K562 (cell line): ENCODE measurements around the gene CNTD1. TPM values are rescaled to one million over a fixed set of nuclear protein-coding genes. Genes with fewer than 3 reads are reported as not detected.

Source experiments
- ATAC-seq: fragments of 200-7000 bp; cut with Tn5 transposase; 3 replicates; pipeline ENCODE4 v1.9.1; 2020; ENCODE audit warnings: moderate library complexity
- BruUV-seq: library from RNA; stranded (reverse); fragments of 400-500 nt; replicated peaks from 2 replicates; lab custom pipeline; 2021; lab: Mats Ljungman, UMichigan
- CTCF ChIA-PET: fragments of 300-600 bp; formaldehyde crosslinking; extraction: SDS; loops from one replicate; lab custom pipeline; 2021; ENCODE audit warnings: low intra/inter-chr PET ratio; lab: Yijun Ruan, JAX
- POLR2A ChIA-PET: fragments of 300-600, 350-650 bp; sonication (Branson Sonifier 250); formaldehyde crosslinking; extraction: SDS; loops from one replicate; lab custom pipeline; 2021; ENCODE audit warnings: antibody characterized with exemption, inconsistent platforms; lab: Yijun Ruan, JAX
- DNase-seq, 4 experiments: peaks; one replicate each; pipeline versions ENCODE4 v3.0.0 to v3.0.0-alpha.2; 2011 to 2018; ENCODE audit warnings: low spot score in 3 of 4, mixed read lengths in 3 of 4; ENCODE audit errors: extremely low read depth in 1 of 4
- FAIRE-seq: peaks from 2 replicates; lab custom pipeline; 2011; peaks lifted over from hg19 to GRCh38; lab: Jason Lieb, UNC
- H2AFZ ChIP-seq: 2 replicates; pipeline ENCODE4 v1.6.0; 2011; ENCODE audit warnings: low read depth, low read length, control low read depth, inconsistent platforms
- H3K27ac ChIP-seq: fragments of 200-600 bp; 3 replicates; pipeline ENCODE4 v1.8.0; 2011; ENCODE audit warnings: low read depth, mild to moderate bottlenecking, control low read depth, inconsistent platforms, low read length, moderate library complexity, mixed read lengths; ENCODE audit errors: extremely low read depth
- H3K27me3 ChIP-seq, 2 experiments: fragments of 300-600 bp in 1 of 2; 2 replicates in 1 of 2; 3 replicates in 1 of 2; pipeline versions ENCODE4 v1.6.0 to v1.8.0; 2011; ENCODE audit warnings: inconsistent platforms in 2 of 2, low read length in 2 of 2, mild to moderate bottlenecking in 1 of 2, mixed read lengths in 1 of 2, moderate library complexity in 1 of 2; ENCODE audit not compliant: control insufficient read depth in 2 of 2, insufficient read depth in 2 of 2
- H3K36me3 ChIP-seq: fragments of 300-600 bp; 3 replicates; pipeline ENCODE4 v1.8.0; 2011; ENCODE audit warnings: mild to moderate bottlenecking, low read length, inconsistent platforms; ENCODE audit not compliant: control insufficient read depth, insufficient read depth
- H3K4me1 ChIP-seq, 2 experiments: fragments of 200-600 bp in 1 of 2; replicated peaks in 1 of 2; 2 replicates in 1 of 2; 3 replicates in 1 of 2; pipeline versions ENCODE4 v1.5.1 to v1.8.0; 2011; ENCODE audit warnings: inconsistent platforms in 2 of 2, low read length in 2 of 2, mild to moderate bottlenecking in 1 of 2, mixed read lengths in 1 of 2, moderate library complexity in 1 of 2; ENCODE audit not compliant: control insufficient read depth in 2 of 2, insufficient read depth in 2 of 2
- H3K4me2 ChIP-seq: 2 replicates; pipeline ENCODE4 v1.6.1; 2011; ENCODE audit warnings: low read length, control low read depth, inconsistent platforms, mixed read lengths; ENCODE audit not compliant: insufficient read depth
- H3K4me3 ChIP-seq: fragments of 200-600 bp; sonication (generic), shearing (Covaris generic); 2 replicates; pipeline ENCODE4 v1.5.1; 2016; ENCODE audit warnings: control low read depth, inconsistent platforms
- H3K79me2 ChIP-seq: fragments of 200-600 bp; 3 replicates; pipeline ENCODE4 v1.8.0; 2011; ENCODE audit warnings: low read length, inconsistent platforms; ENCODE audit not compliant: control insufficient read depth, insufficient read depth
- H3K9ac ChIP-seq, 2 experiments: 2 replicates each; pipeline versions ENCODE4 v1.6.0 to v1.6.1; 2011; ENCODE audit warnings: low read depth in 2 of 2, low read length in 2 of 2, control low read depth in 1 of 2, inconsistent platforms in 1 of 2, mild to moderate bottlenecking in 1 of 2, mixed read lengths in 1 of 2; ENCODE audit not compliant: insufficient read depth in 1 of 2
- H3K9me1 ChIP-seq: one replicate; pipeline ENCODE4 v1.6.0; 2011; ENCODE audit warnings: inconsistent platforms, mild to moderate bottlenecking, low read length, moderate library complexity; ENCODE audit not compliant: control insufficient read depth, insufficient read depth
- H3K9me3 ChIP-seq: replicated peaks from 2 replicates; pipeline ENCODE4 v1.5.1; 2011; ENCODE audit warnings: low read depth, low read length, inconsistent platforms; ENCODE audit not compliant: control insufficient read depth, insufficient read depth
- H4K20me1 ChIP-seq: replicated peaks from 2 replicates; pipeline ENCODE4 v1.6.1; 2011; ENCODE audit warnings: low read length, inconsistent platforms, mixed read lengths; ENCODE audit not compliant: control insufficient read depth, insufficient read depth
- CBFB ChIP-seq: sonication (generic); formaldehyde crosslinking; IDR thresholded peaks from 2 replicates; pipeline ENCODE4 v1.4.0; 2020; ENCODE audit warnings: mild to moderate bottlenecking, missing genetic modification reagents
- COPS2 ChIP-seq: fragments of 450-650 bp; conservative IDR thresholded peaks from 2 replicates; pipeline ENCODE4 v1.6.1; 2016; ENCODE audit warnings: mild to moderate bottlenecking, moderate library complexity
- ELF1 ChIP-seq: fragments of 200-800 bp; sonication (Bioruptor generic); IDR thresholded peaks from 2 replicates; pipeline ENCODE4 v1.6.1; 2016; ENCODE audit warnings: missing genetic modification characterization, missing compliant biosample characterization
- HMBOX1 ChIP-seq: sonication (generic); IDR thresholded peaks from 2 replicates; pipeline ENCODE4 v1.6.1; 2016
- POLR2AphosphoS2 ChIP-seq: IDR thresholded peaks from 2 replicates; pipeline ENCODE4 v1.6.1; 2012; ENCODE audit warnings: low read length, improper control_type of control experiment
- SMARCE1 ChIP-seq: fragments of 450-650 bp; IDR thresholded peaks from 2 replicates; pipeline ENCODE4 v1.7.1; 2016; ENCODE audit warnings: mild to moderate bottlenecking
- SPI1 ChIP-seq: IDR thresholded peaks from 2 replicates; pipeline ENCODE4 v1.6.1; 2011; ENCODE audit warnings: low read depth, low read length, control low read depth, borderline replicate concordance
- SREBF1 ChIP-seq: fragments of 150-350 bp; IDR thresholded peaks from 2 replicates; pipeline ENCODE4 v1.6.1; 2014; ENCODE audit warnings: antibody characterized with exemption, low read depth, low read length, borderline replicate concordance
- SREBF2 ChIP-seq: sonication (generic); formaldehyde crosslinking; IDR thresholded peaks from 2 replicates; pipeline ENCODE4 v1.4.0; 2020; ENCODE audit warnings: mild to moderate bottlenecking, missing genetic modification reagents
- YBX1 ChIP-seq: fragments of 450-650 bp; IDR thresholded peaks from 2 replicates; pipeline ENCODE4 v1.7.1; 2016; ENCODE audit warnings: mild to moderate bottlenecking
- ZNF24 ChIP-seq: fragments of 450-650 bp; IDR thresholded peaks from 2 replicates; pipeline ENCODE4 v1.6.1; 2016
- ZNF584 ChIP-seq: fragments of 200-800 bp; sonication (Bioruptor generic); IDR thresholded peaks from 2 replicates; pipeline ENCODE4 v1.6.1; 2016; ENCODE audit warnings: low read depth, mild to moderate bottlenecking, missing genetic modification characterization, missing compliant biosample characterization
- ZNF589 ChIP-seq: fragments of 200-800 bp; sonication (Bioruptor generic); IDR thresholded peaks from 2 replicates; pipeline ENCODE4 v1.6.1; 2016; ENCODE audit warnings: low read depth, missing genetic modification characterization, missing compliant biosample characterization
- ZNF609 ChIP-seq: sonication (generic); formaldehyde crosslinking; IDR thresholded peaks from 2 replicates; pipeline ENCODE4 v1.8.1; 2023; ENCODE audit warnings: missing genetic modification reagents, mild to moderate bottlenecking, borderline replicate concordance
- ZSCAN32 ChIP-seq: fragments of 450-650 bp; formaldehyde crosslinking; IDR thresholded peaks from 2 replicates; pipeline ENCODE4 v1.4.0; 2020; ENCODE audit warnings: mild to moderate bottlenecking, moderate library complexity
- in situ Hi-C: fragments of 300-500 bp; cut with MboI; formaldehyde crosslinking; loops from 4 replicates; pipeline ENCODE4 v1.15.0; 2018; ENCODE audit warnings: inconsistent platforms, mixed read lengths
- intact Hi-C: fragments of 100-400 bp; cut with micrococcal nuclease; formaldehyde crosslinking; loops from 2 replicates; pipeline ENCODE4 v1.14.2; 2022
- polyA plus RNA-seq, 8 experiments: library from polyadenylated mRNA; depleted of rRNA in 4 of 8; stranded (reverse) in 5 of 8; unstranded in 3 of 8; fragments of >200 nt; fragmentation: Nextera tagmentation in 2 of 8; fragmentation: Illumina TruSeq in 1 of 8; extraction: Ambion mirVana in 2 of 8; extraction: Trizol in 1 of 8; gene quantifications; 2 replicates each; pipeline versions ENCODE4 v1.2.1 to v1.2.3, GENCODE V29; 2011 to 2014; ENCODE audit warnings: inconsistent platforms in 1 of 8, missing spikeins in 1 of 8
- total RNA-seq, 7 experiments: library from RNA; depleted of rRNA in 6 of 7; stranded (reverse); fragments of >200 nt in 6 of 7; fragmentation: Illumina TruSeq in 2 of 7; extraction: Trizol in 2 of 7; gene quantifications; 2 replicates each; pipeline versions ENCODE4 v1.2.1 to v1.2.3, GENCODE V29; 2011 to 2021; ENCODE audit warnings: low replicate concordance in 1 of 7

CNTD1 gene
- total and polyA plus RNA-seq, 9 of the 15 experiments (the other 6 are each of a cell fraction or from before 2014, with no cell fraction given), result 0.12 to 0.86 (median 0.41) TPM; not detected in 1

GRCh38 chr17:42767512-42767911 lies 31.1 kb upstream of the CNTD1 start:
- in situ Hi-C loops, result no loop called here

More at GRCh38 chr17:42767512-42767911, 31.1 kb upstream of the CNTD1 start:
- ATAC-seq, result no peak
- Histone ChIP-seq H4K20me1 (no peaks in the 10 kb centered on the region), H3K9ac (no peak overlapping the region), H2AFZ (peak overlapping the region; percentile 87)
- no peak for DNase-seq
- intact Hi-C loops, result no loop called here
- TF ChIP-seq SREBF1 (no peak), ELF1 (tag) (no peak), ZSCAN32 (CRISPR knock-in tag) (no peak), SPI1 (peak; percentile 57; the same call in 1 of the 2 replicates), COPS2 (no peak), CBFB (no peak), ZNF24 (no peak), POLR2AphosphoS2 (no peak), ZNF609 (no peak), SREBF2 (CRISPR knock-in tag) (no peak), ZNF584 (CRISPR knock-in tag) (no peak), YBX1 (no peak), SMARCE1 (no peak), HMBOX1 (0 out of 2 replicates have a peak, but pooled peaks have one; percentile 31), ZNF589 (CRISPR knock-in tag) (no peak)
- TF ChIP-seq, all 486 proteins: peak for 2
- Histone ChIP-seq H3K9me3 (no peaks in the 10 kb centered on the region), H3K4me1 (peaks cover 11 to 14% of the 10 kb centered on the region in 2 experiments; a peak in 3 of 5 replicates), H3K27me3 (no peaks in the 10 kb centered on the region), H3K4me3 (no peak overlapping the region), H3K36me3 (no peaks in the 10 kb centered on the region), H3K4me2 (peak overlapping the region; percentile 30; the same call in 1 of the 2 replicates), H3K27ac (no peak overlapping the region), H3K9me1 (no peaks in the 10 kb centered on the region), H3K79me2 (no peaks in the 10 kb centered on the region)
- peak; percentile 29 for FAIRE-seq
- CTCF ChIA-PET, result no interaction called here
- POLR2A ChIA-PET, result interaction anchor here (1.4 to 1.6 kb wide), 2 partner anchors 16 to 50 kb away, joined by 3 read pairs; no protein-coding TSS in a partner anchor
- BruUV-seq, result no TSS peak
